HK-2 (cell line): ENCODE results near the gene NLGN1.

Experiments
- DNase-seq: peaks from one replicate; pipeline ENCODE4 v3.0.0-alpha.2; 2018; ENCODE audit not compliant: unreplicated experiment

Gene NLGN1

GRCh38 chr3:173709026-173709425, 311.5 kb downstream of the NLGN1 start:
- no peak for DNase-seq

GRCh38 chr3:173711619-173712018, 314.1 kb downstream of the NLGN1 start:
- no peak for DNase-seq

GRCh38 chr3:173719585-173719984, 322.0 kb downstream of the NLGN1 start:
- DNase-seq = no peak

- DNase-seq = no peak
Observed at GRCh38 chr3:173725507-173725906, 328.0 kb downstream of the NLGN1 start.

GRCh38 chr3:173730391-173730790, 332.8 kb downstream of the NLGN1 start:
- DNase-seq = no peak

GRCh38 chr3:173732237-173732636, 334.7 kb downstream of the NLGN1 start:
- no peak for DNase-seq

- DNase-seq = no peak
Observed at GRCh38 chr3:173733029-173733652, 335.6 kb downstream of the NLGN1 start.

- no peak for DNase-seq
Observed at GRCh38 chr3:173734473-173734872, 336.9 kb downstream of the NLGN1 start.

- DNase-seq = no peak
Observed at GRCh38 chr3:173734895-173735294, 337.4 kb downstream of the NLGN1 start.

GRCh38 chr3:173735841-173736240, 338.3 kb downstream of the NLGN1 start:
- no peak for DNase-seq

GRCh38 chr3:173737167-173737808, 339.7 kb downstream of the NLGN1 start:
- DNase-seq = no peak

GRCh38 chr3:173739726-173740125, 342.2 kb downstream of the NLGN1 start:
- no peak for DNase-seq

- DNase-seq = no peak
Observed at GRCh38 chr3:173742491-173742890, 344.9 kb downstream of the NLGN1 start.

- DNase-seq = no peak
Observed at GRCh38 chr3:173743111-173743510, 345.6 kb downstream of the NLGN1 start.

GRCh38 chr3:173743516-173743915, 346.0 kb downstream of the NLGN1 start:
- DNase-seq = no peak

- DNase-seq = no peak
Observed at GRCh38 chr3:173744479-173744878, 346.9 kb downstream of the NLGN1 start.

- no peak for DNase-seq
Observed at GRCh38 chr3:173744895-173745294, 347.4 kb downstream of the NLGN1 start.

- DNase-seq = no peak
Observed at GRCh38 chr3:173745952-173746682, 348.6 kb downstream of the NLGN1 start.

GRCh38 chr3:173747427-173747826, 349.9 kb downstream of the NLGN1 start:
- no peak for DNase-seq

GRCh38 chr3:173748105-173748504, 350.6 kb downstream of the NLGN1 start:
- DNase-seq = no peak

GRCh38 chr3:173750095-173750494, 352.6 kb downstream of the NLGN1 start:
- no peak for DNase-seq

- DNase-seq = no peak
Observed at GRCh38 chr3:173750591-173750990, 353.0 kb downstream of the NLGN1 start.

GRCh38 chr3:173753593-173753992, 356.0 kb downstream of the NLGN1 start:
- no peak for DNase-seq
